ENCODE results near the gene GPC6.

Gene GPC6

DNA sequence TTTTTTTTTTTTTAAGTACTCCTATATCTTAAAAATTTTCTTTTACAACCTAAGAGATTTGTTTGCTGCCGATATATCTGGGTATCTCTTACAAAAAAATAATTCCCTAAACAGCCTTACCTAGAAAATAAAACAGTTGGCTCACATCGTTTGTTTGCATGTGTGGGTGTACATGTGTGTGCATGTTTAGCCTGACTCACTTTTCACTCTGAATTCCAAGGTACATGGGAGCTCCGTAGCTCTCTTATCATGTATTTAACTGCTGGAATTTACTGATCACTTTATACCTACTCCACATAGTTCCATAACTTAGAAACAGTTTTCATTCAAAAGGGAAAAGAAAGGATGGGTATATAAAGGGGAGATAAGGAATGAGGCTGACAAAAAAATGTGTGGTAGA is 616.5 kb downstream of the GPC6 start:
- TF ChIP-seq ZSCAN16 (tag by site-specific recombination; IDR thresholded peaks at IDR 0.05) (no peak), ZNF2 (tag by site-specific recombination; IDR thresholded peaks at IDR 0.05) (no peak), MEIS1 (CRISPR knock-in tag; IDR thresholded peaks at IDR 0.05; ENCODE audit: borderline replicate concordance) (no peak), ZNF544 (tag by site-specific recombination; IDR thresholded peaks at IDR 0.05) (no peak)
- TF ChIP-seq, protein P1, sequence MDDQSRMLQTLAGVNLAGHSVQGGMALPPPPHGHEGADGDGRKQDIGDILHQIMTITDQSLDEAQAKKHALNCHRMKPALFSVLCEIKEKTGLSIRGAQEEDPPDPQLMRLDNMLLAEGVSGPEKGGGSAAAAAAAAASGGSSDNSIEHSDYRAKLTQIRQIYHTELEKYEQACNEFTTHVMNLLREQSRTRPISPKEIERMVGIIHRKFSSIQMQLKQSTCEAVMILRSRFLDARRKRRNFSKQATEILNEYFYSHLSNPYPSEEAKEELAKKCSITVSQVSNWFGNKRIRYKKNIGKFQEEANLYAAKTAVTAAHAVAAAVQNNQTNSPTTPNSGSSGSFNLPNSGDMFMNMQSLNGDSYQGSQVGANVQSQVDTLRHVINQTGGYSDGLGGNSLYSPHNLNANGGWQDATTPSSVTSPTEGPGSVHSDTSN (CRISPR knock-in tag; IDR thresholded peaks at IDR 0.05) = no peak
- Histone ChIP-seq H3K36me3 (ENCODE audit: control insufficient read depth in 2 of 2, insufficient read depth in 1 of 2, low read length in 2 of 2) (no peaks in the 10 kb centered on the region), H3K9me3 (ENCODE audit: control insufficient read depth, insufficient read depth, low read depth, low read length) (no peaks in the 10 kb centered on the region), H3K4me1 (ENCODE audit: control insufficient read depth, insufficient read depth, low read length) (no peaks in the 10 kb centered on the region), H3K27ac (ENCODE audit: extremely low read depth, low read depth, low read length) (no peak overlapping the region), H3K4me3 (ENCODE audit: low read depth, low read length) (no peak overlapping the region)
- ChIA-PET POLR2A (no interaction called here), CTCF (no interaction called here)

DNA sequence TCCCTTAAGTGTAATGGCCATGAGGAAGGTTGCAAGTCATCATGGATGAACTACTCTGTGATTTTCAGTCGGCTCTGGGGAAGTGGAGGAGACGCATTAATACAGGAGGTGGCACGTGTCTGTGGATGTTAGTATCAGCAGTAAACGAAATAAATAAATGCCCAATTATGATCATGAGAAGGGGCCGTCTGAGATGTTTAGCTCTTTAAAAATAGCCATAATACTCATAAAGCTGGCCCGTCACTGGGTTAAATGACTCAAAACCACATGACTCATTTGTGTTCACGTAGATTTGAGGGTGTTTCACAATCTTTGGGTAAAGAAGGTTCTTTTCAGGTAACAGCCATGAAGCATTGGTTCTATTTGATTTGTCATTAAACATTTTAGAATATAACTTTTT is 620.6 kb downstream of the GPC6 start:
- TF ChIP-seq, protein P2, sequence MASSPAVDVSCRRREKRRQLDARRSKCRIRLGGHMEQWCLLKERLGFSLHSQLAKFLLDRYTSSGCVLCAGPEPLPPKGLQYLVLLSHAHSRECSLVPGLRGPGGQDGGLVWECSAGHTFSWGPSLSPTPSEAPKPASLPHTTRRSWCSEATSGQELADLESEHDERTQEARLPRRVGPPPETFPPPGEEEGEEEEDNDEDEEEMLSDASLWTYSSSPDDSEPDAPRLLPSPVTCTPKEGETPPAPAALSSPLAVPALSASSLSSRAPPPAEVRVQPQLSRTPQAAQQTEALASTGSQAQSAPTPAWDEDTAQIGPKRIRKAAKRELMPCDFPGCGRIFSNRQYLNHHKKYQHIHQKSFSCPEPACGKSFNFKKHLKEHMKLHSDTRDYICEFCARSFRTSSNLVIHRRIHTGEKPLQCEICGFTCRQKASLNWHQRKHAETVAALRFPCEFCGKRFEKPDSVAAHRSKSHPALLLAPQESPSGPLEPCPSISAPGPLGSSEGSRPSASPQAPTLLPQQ (tag by site-specific recombination; IDR thresholded peaks at IDR 0.05) = no peak
- no peak for TF ChIP-seq ZSCAN16 (tag by site-specific recombination; IDR thresholded peaks at IDR 0.05)
- TF ChIP-seq ZNF624 (tag by site-specific recombination; IDR thresholded peaks at IDR 0.05) = no peak
- no peak for TF ChIP-seq ZNF335 (tag by site-specific recombination; conservative IDR thresholded peaks at IDR 0.05)
- TF ChIP-seq, protein P3, sequence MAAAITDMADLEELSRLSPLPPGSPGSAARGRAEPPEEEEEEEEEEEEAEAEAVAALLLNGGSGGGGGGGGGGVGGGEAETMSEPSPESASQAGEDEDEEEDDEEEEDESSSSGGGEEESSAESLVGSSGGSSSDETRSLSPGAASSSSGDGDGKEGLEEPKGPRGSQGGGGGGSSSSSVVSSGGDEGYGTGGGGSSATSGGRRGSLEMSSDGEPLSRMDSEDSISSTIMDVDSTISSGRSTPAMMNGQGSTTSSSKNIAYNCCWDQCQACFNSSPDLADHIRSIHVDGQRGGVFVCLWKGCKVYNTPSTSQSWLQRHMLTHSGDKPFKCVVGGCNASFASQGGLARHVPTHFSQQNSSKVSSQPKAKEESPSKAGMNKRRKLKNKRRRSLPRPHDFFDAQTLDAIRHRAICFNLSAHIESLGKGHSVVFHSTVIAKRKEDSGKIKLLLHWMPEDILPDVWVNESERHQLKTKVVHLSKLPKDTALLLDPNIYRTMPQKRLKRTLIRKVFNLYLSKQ (tag by site-specific recombination; IDR thresholded peaks at IDR 0.05; ENCODE audit: borderline replicate concordance) = no peak
- TF ChIP-seq ZBTB48 (tag by site-specific recombination; IDR thresholded peaks at IDR 0.05) = no peak
- TF ChIP-seq MZF1 (tag by site-specific recombination; IDR thresholded peaks at IDR 0.05; ENCODE audit: borderline replicate concordance) = no peak
- TF ChIP-seq ZNF138 (tag by site-specific recombination; IDR thresholded peaks at IDR 0.05; ENCODE audit: borderline replicate concordance) = no peak
- TF ChIP-seq, protein P4, sequence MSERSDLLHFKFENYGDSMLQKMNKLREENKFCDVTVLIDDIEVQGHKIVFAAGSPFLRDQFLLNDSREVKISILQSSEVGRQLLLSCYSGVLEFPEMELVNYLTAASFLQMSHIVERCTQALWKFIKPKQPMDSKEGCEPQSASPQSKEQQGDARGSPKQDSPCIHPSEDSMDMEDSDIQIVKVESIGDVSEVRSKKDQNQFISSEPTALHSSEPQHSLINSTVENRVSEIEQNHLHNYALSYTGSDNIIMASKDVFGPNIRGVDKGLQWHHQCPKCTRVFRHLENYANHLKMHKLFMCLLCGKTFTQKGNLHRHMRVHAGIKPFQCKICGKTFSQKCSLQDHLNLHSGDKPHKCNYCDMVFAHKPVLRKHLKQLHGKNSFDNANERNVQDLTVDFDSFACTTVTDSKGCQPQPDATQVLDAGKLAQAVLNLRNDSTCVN (tag by site-specific recombination; optimal IDR thresholded peaks at IDR 0.05) = no peak
- TF ChIP-seq, protein P5, sequence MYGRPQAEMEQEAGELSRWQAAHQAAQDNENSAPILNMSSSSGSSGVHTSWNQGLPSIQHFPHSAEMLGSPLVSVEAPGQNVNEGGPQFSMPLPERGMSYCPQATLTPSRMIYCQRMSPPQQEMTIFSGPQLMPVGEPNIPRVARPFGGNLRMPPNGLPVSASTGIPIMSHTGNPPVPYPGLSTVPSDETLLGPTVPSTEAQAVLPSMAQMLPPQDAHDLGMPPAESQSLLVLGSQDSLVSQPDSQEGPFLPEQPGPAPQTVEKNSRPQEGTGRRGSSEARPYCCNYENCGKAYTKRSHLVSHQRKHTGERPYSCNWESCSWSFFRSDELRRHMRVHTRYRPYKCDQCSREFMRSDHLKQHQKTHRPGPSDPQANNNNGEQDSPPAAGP (tag by site-specific recombination; IDR thresholded peaks at IDR 0.05) = no peak
- TF ChIP-seq ZNF596 (tag by site-specific recombination; IDR thresholded peaks at IDR 0.05) = no peak
- TF ChIP-seq ZNF76 (tag by site-specific recombination; IDR thresholded peaks at IDR 0.05; ENCODE audit: borderline replicate concordance, low read depth) = no peak
- Histone ChIP-seq H3K4me1 (ENCODE audit: control insufficient read depth, insufficient read depth, low read length) (no peaks in the 10 kb centered on the region), H3K27ac (ENCODE audit: extremely low read depth, low read depth, low read length) (no peak overlapping the region), H3K4me3 (ENCODE audit: low read depth, low read length) (no peak overlapping the region), H3K9me3 (ENCODE audit: control insufficient read depth, insufficient read depth, low read depth, low read length) (no peaks in the 10 kb centered on the region), H3K36me3 (ENCODE audit: control insufficient read depth in 2 of 2, insufficient read depth in 1 of 2, low read length in 2 of 2) (no peaks in the 10 kb centered on the region)
- CTCF ChIA-PET = no interaction called here
- POLR2A ChIA-PET = no interaction called here
